Stomach smooth muscle (tissue), 2 donors: Measurements from ENCODE around the gene LITAFD.

Experiments used
- H3K27ac ChIP-seq: one replicate; pipeline ENCODE4 v1.7.0; 2013; ENCODE audit warnings: mild to moderate bottlenecking, low read length, inconsistent platforms
- H3K27me3 ChIP-seq, 2 donors: one replicate each; pipeline ENCODE4 v1.7.0; 2013; ENCODE audit warnings: low read length in 2 of 2; ENCODE audit not compliant: insufficient read depth in 2 of 2, control insufficient read depth in 1 of 2
- H3K36me3 ChIP-seq, 2 donors: one replicate each; pipeline ENCODE4 v1.7.0; 2013; ENCODE audit warnings: low read length in 2 of 2; ENCODE audit not compliant: control insufficient read depth in 2 of 2, insufficient read depth in 2 of 2
- H3K4me1 ChIP-seq: one replicate; pipeline ENCODE4 v1.7.0; 2013; ENCODE audit warnings: low read length; ENCODE audit not compliant: control insufficient read depth, insufficient read depth
- H3K4me3 ChIP-seq, 2 donors: one replicate each; pipeline ENCODE4 v1.7.0; 2013; ENCODE audit warnings: low read length in 2 of 2
- H3K9ac ChIP-seq, 2 donors: one replicate each; pipeline ENCODE4 v1.7.0; 2013; ENCODE audit warnings: low read length in 2 of 2, mild to moderate bottlenecking in 1 of 2
- H3K9me3 ChIP-seq, 2 donors: one replicate each; pipeline ENCODE4 v1.7.0; 2013; ENCODE audit warnings: low read length in 2 of 2; ENCODE audit not compliant: control insufficient read depth in 2 of 2
- donor health status: healthy.
- donor health status: Pancreatic carcinoma.

LITAFD gene

DNA sequence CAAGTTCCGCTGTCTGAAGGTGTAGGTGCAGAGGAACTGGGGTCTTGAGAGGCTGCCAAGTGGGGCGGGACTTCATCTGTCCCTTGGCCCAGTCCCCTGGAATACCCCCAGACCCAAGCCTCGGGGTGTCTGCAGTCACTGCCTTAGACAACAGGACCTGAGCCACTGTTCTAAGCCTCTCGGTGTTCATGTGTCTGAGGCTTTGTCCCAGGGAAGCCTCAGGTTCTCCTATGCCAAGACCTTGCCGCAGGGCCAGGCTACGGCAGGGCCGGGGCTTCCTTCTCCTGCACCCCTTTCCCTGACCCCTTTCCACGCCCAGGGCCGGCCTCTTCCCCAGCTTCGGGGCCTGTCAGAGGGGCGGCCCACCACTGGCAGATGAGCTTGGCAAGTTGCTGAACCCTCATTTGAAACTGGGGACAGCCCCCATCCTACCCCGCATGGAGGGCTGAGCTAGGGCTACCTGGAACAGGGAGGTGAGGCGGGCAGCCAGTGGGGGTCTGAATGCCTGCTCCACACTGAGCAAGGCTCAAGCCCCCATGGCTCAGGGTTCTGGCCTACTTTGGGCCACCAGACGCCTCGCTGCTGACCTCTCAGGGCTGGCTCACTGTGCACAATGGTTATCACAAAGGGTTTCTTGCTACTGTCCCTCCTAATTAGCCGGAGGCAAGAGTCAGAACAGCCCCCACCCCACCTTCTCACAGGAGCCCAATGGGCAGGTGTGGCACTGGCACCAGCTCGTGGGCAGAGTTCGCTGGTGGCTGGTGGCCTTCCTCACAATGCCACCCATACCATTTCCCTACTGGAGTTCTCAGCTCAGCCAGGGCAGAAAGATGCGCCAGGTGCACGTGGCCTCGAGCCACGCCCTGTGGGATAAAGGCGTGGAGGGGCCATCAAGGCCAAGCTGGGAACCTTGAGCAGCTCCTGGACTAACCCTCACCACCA lies 7.1 kb downstream of the LITAFD start:
- Histone ChIP-seq H3K27ac (no peak overlapping the region), H3K9me3 (no peaks in the 10 kb centered on the region), H3K4me3 (no peak overlapping the region), H3K9ac (no peak overlapping the region), H3K4me1 (peaks cover 22% of the 10 kb centered on the region), H3K36me3 (peaks cover 26 to 35% of the 10 kb centered on the region in 2 donors), H3K27me3 (peaks cover 3% of the 10 kb centered on the region in 2 donors)

- H3K27ac ChIP-seq, result no peak overlapping the region
- H3K9me3 ChIP-seq, result no peaks in the 10 kb centered on the region
- no peak overlapping the region for H3K4me3 ChIP-seq
- no peak overlapping the region for H3K9ac ChIP-seq
- H3K36me3 ChIP-seq, result peaks cover 34 to 42% of the 10 kb centered on the region in 2 donors
- peaks cover 22% of the 10 kb centered on the region for H3K4me1 ChIP-seq
- peaks cover under 1 to 3% of the 10 kb centered on the region in 2 donors for H3K27me3 ChIP-seq
Measured at GRCh38 chr16:8889893-8890548, 7.9 kb downstream of the LITAFD start.

DNA sequence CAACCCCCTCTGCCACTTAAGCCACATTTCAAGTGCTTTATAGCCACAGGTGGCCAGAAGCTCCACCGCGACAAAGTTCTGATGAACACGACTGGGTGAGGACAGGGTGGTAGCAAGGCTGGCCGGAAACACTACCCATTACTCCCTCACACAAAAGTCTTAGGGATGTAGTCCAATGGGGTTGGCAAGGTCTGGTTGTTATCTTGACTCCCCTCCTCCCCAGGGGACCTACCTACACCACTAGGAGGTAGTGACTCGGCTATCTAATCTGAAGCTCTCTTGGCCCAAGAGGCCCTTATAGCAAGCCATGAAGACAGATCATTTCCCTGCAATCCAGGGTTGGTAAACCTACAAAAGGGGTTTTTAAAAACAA lies 8.4 kb downstream of the LITAFD start:
- no peaks in the 10 kb centered on the region for H3K9me3 ChIP-seq
- H3K27me3 ChIP-seq, result peaks cover 0 to 1% of the 10 kb centered on the region in 2 donors
- H3K36me3 ChIP-seq, result peaks cover 39 to 43% of the 10 kb centered on the region in 2 donors
- no peak overlapping the region for H3K4me3 ChIP-seq
- H3K27ac ChIP-seq, result no peak overlapping the region
- H3K4me1 ChIP-seq, result peaks cover 20% of the 10 kb centered on the region
- no peak overlapping the region for H3K9ac ChIP-seq

DNA sequence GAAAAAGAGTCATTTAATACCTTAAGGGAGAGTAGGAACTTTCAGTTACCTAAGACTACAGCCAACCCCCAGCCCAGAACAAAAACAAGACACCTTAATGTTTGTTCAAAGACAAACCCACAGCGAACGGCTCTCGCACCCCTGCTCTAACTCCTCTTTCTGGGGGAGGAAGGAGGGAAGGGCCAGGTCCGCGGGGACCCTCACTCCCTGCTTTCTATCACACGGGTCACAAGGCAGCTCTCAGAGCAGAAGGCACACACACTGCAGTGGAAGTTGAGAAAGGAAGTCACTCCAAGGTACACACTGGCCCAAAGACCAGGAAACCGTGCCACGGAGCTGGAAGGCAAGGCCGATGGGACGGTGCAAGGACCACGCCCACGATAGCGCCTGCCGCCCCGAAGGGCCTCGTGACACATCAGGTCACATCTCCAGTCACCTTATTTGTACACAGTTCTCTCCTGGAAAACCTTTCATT lies 10.0 kb downstream of the LITAFD start:
- Histone ChIP-seq H3K4me3 (no peak overlapping the region), H3K27ac (no peak overlapping the region), H3K9ac (no peak overlapping the region), H3K27me3 (no peaks in the 10 kb centered on the region), H3K36me3 (peaks cover 50 to 54% of the 10 kb centered on the region in 2 donors), H3K9me3 (no peaks in the 10 kb centered on the region), H3K4me1 (peaks cover 14% of the 10 kb centered on the region)

DNA sequence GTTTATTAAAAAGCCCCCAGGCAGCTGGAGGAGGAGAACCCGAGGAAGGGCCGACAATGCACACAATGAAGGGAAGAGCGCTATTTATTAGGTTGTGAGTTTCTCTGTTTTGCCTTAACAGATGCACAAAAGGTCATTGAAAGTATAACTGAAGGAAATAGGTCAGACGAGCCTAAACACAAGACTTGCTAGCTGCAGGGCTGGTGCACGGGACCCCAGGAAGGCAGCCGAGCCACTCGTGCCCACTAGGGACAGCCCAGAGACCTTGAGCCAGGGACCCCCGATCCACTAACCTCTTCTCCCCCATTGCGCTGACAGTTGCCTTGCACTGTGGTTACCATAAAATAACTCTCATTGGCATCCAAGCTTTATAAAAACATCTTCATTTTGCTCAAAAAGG lies 11.3 kb downstream of the LITAFD start:
- Histone ChIP-seq H3K9me3 (no peaks in the 10 kb centered on the region), H3K9ac (no peak overlapping the region), H3K27ac (no peak overlapping the region), H3K36me3 (peaks cover 59 to 60% of the 10 kb centered on the region in 2 donors), H3K4me1 (peaks cover 2% of the 10 kb centered on the region), H3K4me3 (no peak overlapping the region), H3K27me3 (no peaks in the 10 kb centered on the region)

- H3K4me3 ChIP-seq, result no peak overlapping the region
- no peak overlapping the region for H3K9ac ChIP-seq
- peaks cover 2% of the 10 kb centered on the region for H3K4me1 ChIP-seq
- H3K27me3 ChIP-seq, result no peaks in the 10 kb centered on the region
- H3K36me3 ChIP-seq, result peaks cover 66 to 67% of the 10 kb centered on the region in 2 donors
- H3K27ac ChIP-seq, result no peak overlapping the region
- H3K9me3 ChIP-seq, result no peaks in the 10 kb centered on the region
Measured at GRCh38 chr16:8893976-8894690, 12.0 kb downstream of the LITAFD start.

- no peak overlapping the region for H3K9ac ChIP-seq
- no peaks in the 10 kb centered on the region for H3K9me3 ChIP-seq
- H3K36me3 ChIP-seq, result peaks cover 73% of the 10 kb centered on the region in 2 donors
- H3K27ac ChIP-seq, result no peak overlapping the region
- H3K4me1 ChIP-seq, result peaks cover 2% of the 10 kb centered on the region
- no peak overlapping the region for H3K4me3 ChIP-seq
- H3K27me3 ChIP-seq, result no peaks in the 10 kb centered on the region
Measured at GRCh38 chr16:8894736-8895334, 12.7 kb downstream of the LITAFD start.

GRCh38 chr16:8898660-8899318 lies 16.6 kb downstream of the LITAFD start:
- H3K27me3 ChIP-seq, result no peaks in the 10 kb centered on the region
- no peaks in the 10 kb centered on the region for H3K9me3 ChIP-seq
- H3K4me1 ChIP-seq, result no peaks in the 10 kb centered on the region
- H3K36me3 ChIP-seq, result peaks cover 79 to 82% of the 10 kb centered on the region in 2 donors
- no peak overlapping the region for H3K27ac ChIP-seq
- no peak overlapping the region for H3K9ac ChIP-seq
- H3K4me3 ChIP-seq, result no peak overlapping the region

DNA sequence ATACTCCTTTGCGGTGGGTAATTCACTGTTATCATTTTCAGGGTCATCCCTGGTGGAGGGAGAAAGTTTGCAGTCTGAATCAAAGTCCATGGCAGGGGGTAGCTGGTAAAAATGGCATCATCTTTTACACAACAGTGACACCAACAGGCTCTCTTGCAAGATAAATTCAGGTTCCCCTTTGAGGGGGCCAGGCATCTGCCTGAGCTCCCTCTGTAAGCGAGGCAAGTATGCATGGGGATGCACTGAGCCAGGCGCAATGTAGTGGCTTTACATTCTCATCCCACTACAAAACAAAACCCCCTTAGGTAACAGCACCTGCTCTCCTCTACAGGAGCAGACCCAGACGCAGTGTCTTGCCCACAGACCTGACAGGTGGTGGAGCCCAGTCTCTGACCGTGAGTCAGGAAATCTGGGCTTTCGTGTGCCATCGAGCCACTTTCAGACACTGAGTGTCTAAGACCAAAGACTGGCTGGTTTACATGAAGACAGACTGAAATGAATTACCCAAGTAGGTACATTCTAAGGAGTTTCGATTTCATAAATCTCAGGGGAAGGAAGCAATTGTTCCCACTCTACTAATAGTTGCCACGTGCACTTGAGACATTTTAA lies 17.7 kb downstream of the LITAFD start:
- H3K27ac ChIP-seq, result no peak overlapping the region
- peaks cover 75 to 76% of the 10 kb centered on the region in 2 donors for H3K36me3 ChIP-seq
- no peaks in the 10 kb centered on the region for H3K9me3 ChIP-seq

More for the DNA sequence above, 17.7 kb downstream of the LITAFD start:
- H3K4me3 ChIP-seq, result no peak overlapping the region
- H3K27me3 ChIP-seq, result no peaks in the 10 kb centered on the region
- no peaks in the 10 kb centered on the region for H3K4me1 ChIP-seq
- H3K9ac ChIP-seq, result no peak overlapping the region
